Breast epithelium (tissue), 3 donors: ENCODE results near the gene SULT2B1.

Experiments used
- CTCF ChIP-seq, 3 donors: fragments of 450-650 bp; IDR thresholded peaks; one replicate each; pipeline ENCODE4 v1.5.1; 2016 to 2017; ENCODE audit warnings: antibody characterized with exemption in 3 of 3, mild to moderate bottlenecking in 3 of 3, moderate library complexity in 3 of 3
- POLR2A ChIP-seq: fragments of 450-650 bp; IDR thresholded peaks from one replicate; pipeline ENCODE4 v1.6.1; 2016; ENCODE audit warnings: antibody characterized with exemption, mild to moderate bottlenecking, moderate library complexity
- POLR2AphosphoS5 ChIP-seq, 3 donors: sonication (generic); formaldehyde crosslinking; IDR thresholded peaks; one replicate each; pipeline ENCODE4 v1.6.1; 2017; ENCODE audit warnings: antibody characterized with exemption in 3 of 3

GRCh38 chr19:48631225-48631624 is 79.3 kb downstream of the SULT2B1 start:
- no peak for TF ChIP-seq POLR2A
- TF ChIP-seq CTCF (IDR thresholded peaks at IDR 0.05): no peak
- TF ChIP-seq POLR2AphosphoS5 (IDR thresholded peaks at IDR 0.05): no peak
